ES-I3 (cell line): Measurements from ENCODE around the gene RINL.

Experiments used
- H3K36me3 ChIP-seq: 2 replicates; pipeline ENCODE4 v1.6.1; 2013; ENCODE audit warnings: mild to moderate bottlenecking, low read length, control low read depth, moderate library complexity; ENCODE audit not compliant: insufficient read depth
- H3K4me1 ChIP-seq: 2 replicates; pipeline ENCODE4 v1.6.1; 2013; ENCODE audit warnings: mild to moderate bottlenecking, control low read depth, low read length; ENCODE audit not compliant: insufficient read depth
- H3K9ac ChIP-seq: 2 replicates; pipeline ENCODE4 v1.6.1; 2013; ENCODE audit warnings: low read depth, mild to moderate bottlenecking, low read length, moderate library complexity
- H3K9me3 ChIP-seq: 2 replicates; pipeline ENCODE4 v1.6.1; 2013; ENCODE audit warnings: mild to moderate bottlenecking, low read length, moderate library complexity; ENCODE audit not compliant: control insufficient read depth, insufficient read depth

The RINL gene

GRCh38 chr19:38842439-38843174 lies 35.5 kb downstream of the RINL start:
- Histone ChIP-seq H3K36me3 (peaks cover 86% of the 10 kb centered on the region), H3K9me3 (no peaks in the 10 kb centered on the region), H3K9ac (no peak overlapping the region), H3K4me1 (no peaks in the 10 kb centered on the region)

GRCh38 chr19:38841787-38842438 lies 36.2 kb downstream of the RINL start:
- no peaks in the 10 kb centered on the region for H3K9me3 ChIP-seq
- H3K4me1 ChIP-seq = no peaks in the 10 kb centered on the region
- H3K36me3 ChIP-seq = peaks cover 86% of the 10 kb centered on the region
- no peak overlapping the region for H3K9ac ChIP-seq

- Histone ChIP-seq H3K36me3 (peaks cover 87% of the 10 kb centered on the region), H3K4me1 (no peaks in the 10 kb centered on the region), H3K9ac (no peak overlapping the region), H3K9me3 (no peaks in the 10 kb centered on the region)
Observed at GRCh38 chr19:38841180-38841766, 36.8 kb downstream of the RINL start.

GRCh38 chr19:38840583-38840968 lies 37.5 kb downstream of the RINL start:
- H3K9ac ChIP-seq = no peak overlapping the region
- H3K9me3 ChIP-seq = no peaks in the 10 kb centered on the region
- no peaks in the 10 kb centered on the region for H3K4me1 ChIP-seq
- H3K36me3 ChIP-seq = peaks cover 86% of the 10 kb centered on the region

- Histone ChIP-seq H3K4me1 (no peaks in the 10 kb centered on the region), H3K36me3 (peaks cover 84% of the 10 kb centered on the region), H3K9ac (no peak overlapping the region), H3K9me3 (no peaks in the 10 kb centered on the region)
Observed at GRCh38 chr19:38839816-38840582, 38.1 kb downstream of the RINL start.

- H3K9ac ChIP-seq = no peak overlapping the region
- H3K4me1 ChIP-seq = no peaks in the 10 kb centered on the region
- H3K9me3 ChIP-seq = no peaks in the 10 kb centered on the region
- H3K36me3 ChIP-seq = peaks cover 77% of the 10 kb centered on the region
Observed at GRCh38 chr19:38838986-38839761, 38.9 kb downstream of the RINL start.

- Histone ChIP-seq H3K9ac (no peak overlapping the region), H3K4me1 (no peaks in the 10 kb centered on the region), H3K36me3 (peaks cover 69% of the 10 kb centered on the region), H3K9me3 (no peaks in the 10 kb centered on the region)
Observed at GRCh38 chr19:38838208-38838985, 39.7 kb downstream of the RINL start.

GRCh38 chr19:38837656-38838121 lies 40.4 kb downstream of the RINL start:
- no peaks in the 10 kb centered on the region for H3K9me3 ChIP-seq
- peaks cover 63% of the 10 kb centered on the region for H3K36me3 ChIP-seq
- H3K4me1 ChIP-seq = no peaks in the 10 kb centered on the region
- no peak overlapping the region for H3K9ac ChIP-seq

- peaks cover 4% of the 10 kb centered on the region; the same call in 1 of the 2 replicates for H3K4me1 ChIP-seq
- H3K9me3 ChIP-seq = no peaks in the 10 kb centered on the region
- H3K36me3 ChIP-seq = peaks cover 57% of the 10 kb centered on the region
- no peak overlapping the region for H3K9ac ChIP-seq
Observed at GRCh38 chr19:38836983-38837626, 41.0 kb downstream of the RINL start.

GRCh38 chr19:38836159-38836982 lies 41.7 kb downstream of the RINL start:
- peaks cover 4% of the 10 kb centered on the region; the same call in 1 of the 2 replicates for H3K4me1 ChIP-seq
- H3K9me3 ChIP-seq = no peaks in the 10 kb centered on the region
- H3K36me3 ChIP-seq = peaks cover 50% of the 10 kb centered on the region
- H3K9ac ChIP-seq = no peak overlapping the region

GRCh38 chr19:38834590-38834989 lies 43.5 kb downstream of the RINL start:
- H3K36me3 ChIP-seq = peaks cover 39% of the 10 kb centered on the region
- H3K4me1 ChIP-seq = peaks cover 4% of the 10 kb centered on the region; the same call in 1 of the 2 replicates
- H3K9ac ChIP-seq = no peak overlapping the region
- H3K9me3 ChIP-seq = no peaks in the 10 kb centered on the region

GRCh38 chr19:38834104-38834490 lies 44.0 kb downstream of the RINL start:
- no peaks in the 10 kb centered on the region for H3K9me3 ChIP-seq
- no peak overlapping the region for H3K9ac ChIP-seq
- peaks cover 34% of the 10 kb centered on the region for H3K36me3 ChIP-seq
- H3K4me1 ChIP-seq = peaks cover 4% of the 10 kb centered on the region; the same call in 1 of the 2 replicates
